Measurements from ENCODE around the gene RBMS3.

Gene RBMS3

DNA sequence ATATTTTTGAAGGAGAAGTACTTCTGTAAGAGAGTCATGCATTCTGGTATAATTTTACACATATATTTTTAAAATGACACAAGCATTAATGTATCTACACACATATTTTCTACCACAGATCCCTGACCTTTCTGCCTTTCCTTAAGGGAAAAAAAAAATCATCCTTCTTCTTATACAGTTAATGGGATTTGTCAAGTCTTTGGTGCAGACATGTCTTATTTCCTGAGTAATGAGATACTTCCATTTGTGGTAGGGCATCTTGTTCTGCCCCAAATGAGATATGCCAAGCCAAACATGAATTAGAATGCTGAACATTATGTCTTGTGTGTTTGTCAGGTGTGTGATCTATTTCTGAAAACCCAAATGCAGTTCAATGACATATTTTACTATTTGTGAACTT lies 329.9 kb downstream of the RBMS3 start:
- no peak for DNase-seq (ENCODE audit: low read depth in 3 of 3, low spot score in 1 of 3)

DNA sequence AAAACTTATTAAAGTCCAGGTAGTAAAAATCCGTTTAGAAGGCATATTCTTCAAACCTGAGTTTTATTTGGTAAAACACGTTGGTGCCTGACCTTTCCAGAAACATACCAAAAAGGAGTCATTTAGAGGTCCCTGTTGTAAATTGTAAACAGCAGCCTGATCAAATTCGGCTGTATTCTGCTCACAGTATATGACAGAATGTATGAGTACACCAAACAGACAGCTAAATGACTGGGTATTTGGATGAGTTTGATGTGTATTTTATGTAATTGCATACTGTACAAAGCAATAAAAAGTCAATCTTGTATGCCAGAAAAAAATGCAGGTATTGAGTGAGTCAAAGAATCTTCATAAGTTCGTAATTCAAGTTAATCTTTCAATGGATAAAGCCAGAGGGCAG lies 330.4 kb downstream of the RBMS3 start:
- no peak for DNase-seq (ENCODE audit: low read depth in 3 of 3, low spot score in 1 of 3)

DNA sequence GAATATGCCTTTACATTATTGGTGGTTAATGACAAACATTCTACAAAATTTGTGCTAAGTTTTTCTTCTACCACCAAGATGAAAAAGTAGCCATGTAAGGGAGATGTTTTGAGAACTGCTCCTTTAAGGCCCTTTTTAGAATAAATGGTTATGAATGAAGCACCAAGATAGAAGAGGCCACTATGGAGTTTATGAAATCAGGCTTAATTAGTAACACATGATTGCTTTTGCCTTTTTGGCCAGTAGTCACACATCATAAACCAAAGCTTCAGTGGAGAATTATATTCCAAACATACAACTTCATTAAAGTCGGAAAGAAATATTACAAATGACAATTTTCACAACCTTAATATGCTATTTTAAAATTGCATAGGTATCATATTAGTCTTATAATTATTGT lies 331.7 kb downstream of the RBMS3 start:
- DNase-seq (ENCODE audit: low read depth in 3 of 3, low spot score in 1 of 3): no peak

DNA sequence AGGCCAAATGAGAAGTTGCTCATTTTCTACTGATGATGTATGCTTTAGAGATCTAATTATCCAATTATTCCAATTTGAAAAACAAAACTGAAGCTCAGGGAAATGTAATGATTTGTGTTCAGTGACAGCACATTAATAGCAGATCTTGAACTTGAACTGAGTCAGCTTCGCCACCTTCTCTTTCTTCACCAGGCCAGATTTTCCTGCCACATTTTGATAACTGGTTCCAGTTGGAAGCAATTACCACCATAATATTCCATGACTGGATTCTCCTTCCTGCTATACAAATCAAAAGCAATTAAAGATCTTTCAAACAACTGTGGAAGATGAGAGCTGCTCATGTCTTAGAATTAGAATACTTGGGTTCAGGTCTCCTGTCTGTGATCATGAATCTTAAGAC lies 334.1 kb downstream of the RBMS3 start:
- no peak for DNase-seq (ENCODE audit: low read depth in 3 of 3, low spot score in 1 of 3)

DNA sequence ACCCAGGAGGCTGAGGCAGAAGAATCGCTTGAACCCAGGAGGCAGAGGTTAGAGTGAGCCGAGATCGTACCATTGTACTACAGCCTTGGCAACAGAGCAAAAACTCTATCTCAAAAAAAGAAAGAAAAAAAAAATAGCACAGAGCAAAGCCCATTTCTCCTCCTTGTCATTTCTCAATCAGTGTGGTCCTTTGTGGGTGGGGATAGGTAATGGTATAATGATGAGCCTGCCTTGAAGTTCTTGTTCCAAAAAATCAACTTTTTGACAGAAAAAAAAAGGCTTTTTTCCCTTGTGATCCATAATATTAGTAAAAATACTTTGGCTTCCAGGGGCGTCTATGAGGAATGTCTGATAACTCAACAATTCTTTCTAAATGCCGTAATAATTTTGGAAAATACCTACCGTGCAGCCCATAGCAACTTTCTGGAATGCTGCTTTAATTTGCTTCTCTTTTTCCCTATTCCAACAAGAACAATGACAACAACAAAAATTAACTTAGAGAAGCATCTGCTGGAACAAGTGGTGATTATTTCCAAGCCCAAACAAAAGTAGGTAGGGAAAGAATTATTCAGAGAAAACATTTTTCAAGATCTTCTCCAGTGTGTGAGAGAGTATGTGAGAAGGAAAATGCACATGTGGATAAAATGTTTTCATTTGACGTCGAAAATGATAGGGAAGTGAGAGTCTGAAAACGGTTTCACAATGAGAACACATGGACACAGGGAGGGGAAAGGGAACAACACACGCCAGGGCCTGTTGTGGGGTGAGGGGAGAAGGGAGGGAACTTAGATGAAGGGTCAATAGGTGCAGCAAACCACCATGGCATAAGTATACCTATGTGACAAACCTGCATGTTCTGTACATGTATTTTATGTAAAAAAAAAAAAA lies 337.8 kb downstream of the RBMS3 start:
- no peak for DNase-seq (ENCODE audit: low read depth in 3 of 3, low spot score in 1 of 3)

DNA sequence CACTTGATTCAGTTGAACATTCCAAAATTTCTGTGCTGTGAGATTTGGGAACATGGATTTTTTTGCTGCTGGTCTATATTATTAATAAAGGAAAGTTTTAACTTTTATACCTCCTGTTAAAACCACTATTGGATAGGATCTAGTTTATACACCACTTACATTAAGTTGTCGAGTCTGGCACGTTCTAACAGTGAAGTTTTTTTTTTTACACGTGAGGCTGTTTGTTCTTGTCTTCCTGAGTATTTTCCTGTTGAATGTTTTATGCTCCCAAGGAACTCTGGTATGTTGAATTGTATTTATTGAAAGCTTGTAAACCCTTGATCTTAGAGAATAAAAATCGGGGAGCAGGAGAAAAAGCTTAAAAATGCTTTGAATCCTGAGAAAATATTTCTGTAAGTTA lies 338.8 kb downstream of the RBMS3 start:
- DNase-seq (ENCODE audit: low read depth in 3 of 3, low spot score in 1 of 3): no peak

DNA sequence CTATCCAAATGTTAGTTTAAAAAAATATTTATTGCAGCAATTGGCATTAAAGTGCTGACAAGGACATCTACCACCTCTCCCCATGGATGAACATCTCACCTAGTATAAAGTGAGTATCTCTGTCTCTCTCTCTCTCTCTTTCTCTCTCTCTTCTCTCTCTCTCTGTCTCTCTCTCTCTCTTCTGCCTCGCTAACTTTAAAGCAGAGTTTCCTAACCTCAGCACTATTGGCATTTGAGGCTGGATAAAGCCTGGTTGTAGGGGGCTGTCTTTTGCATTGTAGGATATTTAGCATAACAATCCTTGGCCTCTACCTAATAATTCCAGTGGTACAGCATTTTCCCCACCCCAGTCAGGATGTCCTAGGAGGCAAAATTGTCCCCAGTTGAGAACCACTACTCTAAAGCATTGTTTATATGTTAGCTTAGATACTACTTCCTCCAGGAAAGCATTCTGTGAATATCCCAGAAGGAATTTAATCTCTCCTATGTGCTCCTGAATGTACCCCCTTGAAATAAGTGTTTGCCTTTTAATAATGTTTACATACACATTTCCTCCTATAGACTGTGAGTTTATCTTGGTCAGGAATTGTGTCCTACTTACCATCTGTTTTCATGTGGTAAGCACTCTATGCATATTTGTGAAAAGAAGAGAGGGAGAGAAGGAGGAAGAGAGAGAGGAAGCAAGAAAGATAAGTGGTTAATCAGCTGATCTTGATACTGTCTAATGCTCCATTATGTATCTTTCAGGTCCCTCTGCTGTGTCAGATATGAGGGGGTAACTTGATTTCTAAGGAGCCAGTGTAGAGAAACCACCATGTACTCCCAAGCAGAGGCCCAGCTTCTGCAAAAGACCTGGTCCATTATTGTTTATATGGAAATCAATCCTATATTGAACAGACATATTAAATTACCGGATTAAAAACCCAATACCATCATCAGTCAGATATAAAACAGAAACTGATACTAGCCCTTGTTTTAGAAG lies 346.6 kb downstream of the RBMS3 start:
- DNase-seq (ENCODE audit: low read depth in 3 of 3, low spot score in 1 of 3): no peak

DNA sequence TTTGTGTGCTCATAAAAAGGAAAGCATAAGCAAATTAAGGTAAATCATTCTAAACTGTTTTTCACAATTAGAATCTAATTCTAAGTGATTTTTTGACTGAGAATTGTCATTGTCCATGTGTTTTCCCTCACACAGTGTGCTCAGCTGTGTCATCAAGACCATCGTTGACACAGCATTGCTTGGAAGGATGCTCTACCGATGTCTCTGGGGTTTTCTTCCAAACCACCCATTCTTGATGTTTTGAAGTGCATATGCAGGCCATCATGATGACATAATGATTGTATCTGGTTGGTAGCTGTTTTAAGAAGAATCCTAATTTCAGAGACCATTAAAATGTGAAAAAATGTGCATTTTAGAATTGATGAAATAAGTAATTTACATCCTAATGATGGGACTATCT lies 347.9 kb downstream of the RBMS3 start:
- no peak for DNase-seq (ENCODE audit: low read depth in 3 of 3, low spot score in 1 of 3)

DNA sequence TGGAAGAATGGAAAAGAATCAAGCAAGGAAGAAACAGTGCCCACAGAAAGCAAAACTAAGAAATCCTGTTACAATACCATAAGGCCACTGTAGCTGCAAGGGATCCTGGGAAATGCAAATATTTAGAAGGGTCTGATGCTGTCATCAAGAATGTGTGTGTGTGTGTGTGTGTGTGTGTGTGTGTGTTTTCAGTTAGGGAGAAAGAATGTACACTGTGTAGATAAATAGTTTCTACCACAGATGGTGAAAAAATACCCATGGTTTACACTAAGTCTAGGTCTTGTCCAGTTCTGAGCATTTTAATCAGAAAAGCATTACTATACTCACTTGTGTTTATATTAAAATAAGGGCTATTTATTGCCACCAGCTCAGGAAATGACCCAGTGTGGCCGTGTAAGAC lies 355.0 kb downstream of the RBMS3 start:
- DNase-seq (ENCODE audit: low read depth in 3 of 3, low spot score in 1 of 3): no peak

DNA sequence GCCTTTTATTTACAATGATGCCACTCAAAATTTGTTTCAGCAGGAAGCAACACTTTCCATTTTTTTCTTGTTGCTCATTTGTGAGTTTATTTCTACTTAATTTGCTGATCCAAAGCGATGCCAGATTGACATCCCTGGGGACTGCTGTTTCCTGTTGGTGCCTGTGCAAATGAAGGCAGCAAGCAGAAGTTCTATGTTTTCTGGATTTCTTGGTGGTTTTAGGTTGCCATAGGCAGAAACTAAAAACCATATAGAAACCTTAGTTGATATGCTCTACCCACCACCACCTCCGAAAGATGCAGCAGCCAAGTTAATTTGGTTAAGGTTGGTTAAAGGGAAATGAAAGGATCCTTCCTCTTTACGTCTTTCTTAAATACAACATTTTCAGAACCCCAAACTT lies 356.2 kb downstream of the RBMS3 start:
- no peak for DNase-seq (ENCODE audit: low read depth in 3 of 3, low spot score in 1 of 3)

DNA sequence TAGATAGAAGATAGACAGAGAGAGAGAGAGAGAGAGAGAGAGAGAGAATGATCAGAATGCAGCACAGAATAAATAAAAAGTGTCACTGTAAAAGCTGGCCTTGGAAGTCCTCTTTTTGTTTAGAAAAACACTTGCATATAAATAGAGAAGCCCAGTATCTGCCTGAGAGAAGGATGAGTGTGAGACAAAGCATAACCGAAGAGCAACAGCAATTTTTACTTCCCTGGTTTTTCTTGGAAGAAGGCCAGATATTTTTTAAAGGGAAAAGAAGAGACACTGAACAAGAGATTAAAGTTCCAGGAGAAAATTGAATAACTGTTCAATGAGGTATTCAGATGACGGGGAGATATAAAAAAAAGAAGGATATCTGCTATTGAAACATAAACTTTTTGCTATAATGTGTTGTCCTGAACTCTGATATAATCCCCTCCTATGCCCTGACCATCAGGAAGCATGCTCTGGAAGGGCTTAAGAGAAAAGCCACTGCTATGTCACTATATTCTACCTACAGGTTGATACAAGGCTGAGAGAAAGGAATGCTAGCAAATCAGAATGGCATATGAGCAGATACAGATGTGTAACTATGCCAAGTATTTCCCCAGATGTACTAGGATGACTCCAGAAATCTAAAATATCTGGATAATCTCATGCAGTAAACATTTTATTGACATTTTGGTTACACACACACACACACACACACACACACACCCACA lies 358.9 kb downstream of the RBMS3 start:
- DNase-seq (ENCODE audit: low read depth in 3 of 3, low spot score in 1 of 3): no peak

DNA sequence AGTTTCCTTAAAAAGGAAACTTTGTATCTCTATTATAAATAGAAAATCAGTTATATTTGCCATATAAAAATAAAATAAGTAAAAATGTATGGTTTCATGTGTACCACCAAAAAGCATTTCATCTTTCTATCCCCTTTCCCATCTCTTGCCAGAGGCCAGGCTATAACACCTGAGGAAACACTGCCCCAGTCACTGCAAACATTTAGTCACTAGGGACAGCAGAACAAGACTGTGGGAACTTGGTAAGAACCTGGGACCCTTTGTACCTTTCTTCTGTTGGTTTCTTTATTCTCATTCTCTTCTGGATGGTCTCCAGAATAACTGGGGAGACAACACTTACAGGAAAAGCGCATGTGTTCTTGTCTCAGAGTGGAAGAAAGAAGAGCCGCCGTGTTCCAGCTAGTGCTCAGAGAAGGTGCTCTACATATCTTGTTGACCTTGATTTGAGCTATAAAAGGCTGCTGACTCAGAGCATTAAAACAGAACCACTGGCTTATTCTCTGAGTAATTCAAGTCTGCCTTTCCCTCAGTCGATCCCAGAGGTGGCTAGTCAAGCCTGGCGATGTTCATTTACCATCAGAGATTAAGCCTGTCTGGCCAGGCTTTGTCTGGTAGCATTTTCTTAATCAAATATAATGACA lies 361.6 kb downstream of the RBMS3 start:
- no peak for DNase-seq (ENCODE audit: low read depth in 3 of 3, low spot score in 1 of 3)

DNA sequence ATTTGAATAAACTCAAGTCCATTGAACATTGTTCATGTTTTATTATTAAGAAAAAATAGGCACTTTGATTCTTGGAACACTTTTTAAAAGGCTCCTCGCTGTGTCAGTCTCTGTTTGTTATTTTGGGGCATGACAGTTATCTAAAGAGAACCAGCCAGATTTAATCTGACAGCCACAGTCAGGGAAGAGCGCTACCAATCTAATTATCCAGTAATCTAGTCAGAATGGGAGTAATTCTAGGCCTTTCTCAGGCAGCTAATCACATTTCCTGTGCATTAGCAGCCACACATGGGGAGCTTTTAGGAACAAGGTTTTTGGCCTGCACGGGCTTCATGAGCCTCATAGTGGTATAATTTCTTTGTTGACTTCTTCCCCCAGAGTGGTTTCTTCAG lies 362.2 kb downstream of the RBMS3 start:
- DNase-seq (ENCODE audit: low read depth in 3 of 3, low spot score in 1 of 3): no peak

DNA sequence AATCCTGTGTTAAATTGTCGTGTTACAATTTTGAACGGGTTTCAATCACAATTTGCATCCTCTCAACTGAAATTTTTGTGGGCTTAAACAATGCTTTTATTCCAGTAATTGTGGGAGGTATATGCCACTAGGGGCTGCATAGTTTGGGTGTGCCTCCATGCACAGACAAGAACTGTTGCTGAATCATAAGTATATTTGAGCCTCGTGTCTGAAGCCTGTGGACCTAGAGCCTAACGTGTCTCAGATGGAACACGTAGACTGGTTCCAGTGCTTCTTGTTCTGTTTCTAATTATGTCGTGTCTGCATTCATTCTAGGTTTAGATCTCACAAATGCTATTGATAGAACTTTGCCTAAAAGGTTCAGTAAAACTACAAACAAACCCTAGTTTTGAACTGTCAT lies 363.4 kb downstream of the RBMS3 start:
- DNase-seq (ENCODE audit: low read depth in 3 of 3, low spot score in 1 of 3): no peak

DNA sequence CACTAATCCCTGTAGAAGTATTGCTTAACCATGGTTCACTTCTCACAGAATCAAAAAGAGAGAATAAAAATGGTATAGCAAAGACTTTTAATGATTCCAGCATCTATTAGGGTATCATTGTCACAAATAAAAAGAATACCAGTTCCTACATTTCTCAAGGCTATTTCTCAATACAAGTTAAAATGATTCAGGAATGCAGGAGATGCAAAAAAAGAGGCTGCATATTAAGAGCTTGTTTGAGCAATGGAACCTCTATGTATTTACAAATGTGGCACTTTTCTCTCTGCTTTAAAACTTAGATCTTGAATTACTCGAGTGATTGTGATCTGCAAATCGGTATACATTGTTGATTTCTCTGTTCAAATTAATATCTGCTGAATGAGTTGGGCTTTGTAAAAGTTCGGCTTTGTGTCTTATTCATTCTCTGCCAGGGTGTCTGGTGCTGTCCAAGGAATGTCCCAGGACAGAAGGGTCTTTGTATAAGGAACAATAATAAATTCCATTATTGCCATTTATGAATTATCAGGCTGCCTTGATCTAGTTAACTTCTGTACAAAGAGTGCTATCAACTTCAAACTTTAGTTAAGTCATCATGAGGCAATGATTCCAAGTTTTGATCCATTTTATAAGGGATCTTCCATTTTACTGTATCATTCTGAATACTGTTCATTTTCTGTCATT lies 364.2 kb downstream of the RBMS3 start:
- no peak for DNase-seq (ENCODE audit: low read depth in 3 of 3, low spot score in 1 of 3)

DNA sequence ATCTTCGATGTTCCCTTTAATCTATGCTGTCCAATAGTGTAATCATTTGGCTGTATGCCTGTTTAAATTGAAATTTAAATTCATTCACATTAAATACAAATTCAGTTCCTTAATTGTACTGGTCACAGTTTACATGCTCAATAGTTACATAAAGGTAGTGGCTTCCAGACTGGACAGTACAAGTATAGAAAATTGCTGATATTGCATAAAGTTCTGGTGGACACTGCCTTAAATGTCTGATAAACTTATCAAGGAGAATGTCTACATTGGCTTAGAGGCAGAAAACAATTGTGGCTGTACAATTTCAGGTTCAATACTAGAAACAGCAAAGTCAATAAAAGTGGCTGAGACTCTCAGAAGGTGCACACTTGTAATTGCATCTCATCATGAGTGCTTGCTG lies 365.2 kb downstream of the RBMS3 start:
- no peak for DNase-seq (ENCODE audit: low read depth in 3 of 3, low spot score in 1 of 3)

DNA sequence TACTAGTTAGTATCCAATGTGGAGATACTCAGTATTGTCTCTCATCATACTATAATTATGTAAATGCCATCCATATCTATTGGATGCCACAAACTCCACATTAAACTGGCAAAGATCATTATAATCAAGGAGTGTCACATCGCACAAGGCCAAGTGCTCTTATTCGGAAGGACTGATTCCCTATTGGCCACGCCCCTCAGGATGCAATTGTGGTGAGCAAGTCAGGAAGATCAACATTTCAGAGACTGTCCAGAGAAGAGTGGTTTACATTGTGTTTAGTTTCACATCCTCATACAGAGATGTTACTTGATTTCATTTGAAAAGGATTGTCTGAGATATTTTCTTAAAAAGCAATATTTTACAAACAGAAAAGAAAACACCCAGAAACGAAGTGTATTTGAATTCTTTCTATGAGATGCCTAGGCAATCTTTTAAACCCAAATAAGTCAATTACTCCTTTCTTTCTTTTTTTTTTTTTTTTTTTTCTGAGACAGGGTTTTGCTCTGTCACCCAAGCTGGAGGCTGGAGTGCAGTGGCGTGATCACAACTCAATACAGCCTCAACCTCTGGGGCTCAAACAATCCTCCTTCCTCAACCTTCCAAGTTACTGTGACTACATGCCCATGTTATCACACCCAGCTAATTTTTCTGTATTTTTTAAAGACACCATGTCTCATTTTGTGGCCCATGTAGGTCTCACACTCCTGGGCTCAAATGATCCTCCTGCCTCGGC lies 369.1 kb downstream of the RBMS3 start:
- DNase-seq (ENCODE audit: low read depth in 3 of 3, low spot score in 1 of 3): no peak

DNA sequence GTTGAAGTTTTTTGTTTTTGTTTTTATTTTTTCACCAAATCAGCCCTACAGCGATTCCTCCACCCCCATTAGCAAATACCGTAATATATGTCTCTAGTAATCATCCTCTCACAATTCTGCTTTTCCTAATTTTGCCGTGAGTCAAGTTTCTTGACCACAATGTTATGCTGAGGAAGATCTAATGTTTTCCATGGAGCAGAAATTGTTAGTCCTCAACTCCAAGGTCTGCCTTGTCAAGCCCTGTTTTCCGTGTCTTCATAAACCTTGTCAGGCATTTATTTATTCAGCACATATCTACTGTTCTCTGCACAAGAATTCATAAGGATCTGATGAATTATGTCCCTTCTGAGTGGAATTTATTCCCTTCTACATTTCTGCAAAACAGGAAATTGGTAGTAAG lies 372.8 kb downstream of the RBMS3 start:
- DNase-seq (ENCODE audit: low read depth in 3 of 3, low spot score in 1 of 3): no peak

DNA sequence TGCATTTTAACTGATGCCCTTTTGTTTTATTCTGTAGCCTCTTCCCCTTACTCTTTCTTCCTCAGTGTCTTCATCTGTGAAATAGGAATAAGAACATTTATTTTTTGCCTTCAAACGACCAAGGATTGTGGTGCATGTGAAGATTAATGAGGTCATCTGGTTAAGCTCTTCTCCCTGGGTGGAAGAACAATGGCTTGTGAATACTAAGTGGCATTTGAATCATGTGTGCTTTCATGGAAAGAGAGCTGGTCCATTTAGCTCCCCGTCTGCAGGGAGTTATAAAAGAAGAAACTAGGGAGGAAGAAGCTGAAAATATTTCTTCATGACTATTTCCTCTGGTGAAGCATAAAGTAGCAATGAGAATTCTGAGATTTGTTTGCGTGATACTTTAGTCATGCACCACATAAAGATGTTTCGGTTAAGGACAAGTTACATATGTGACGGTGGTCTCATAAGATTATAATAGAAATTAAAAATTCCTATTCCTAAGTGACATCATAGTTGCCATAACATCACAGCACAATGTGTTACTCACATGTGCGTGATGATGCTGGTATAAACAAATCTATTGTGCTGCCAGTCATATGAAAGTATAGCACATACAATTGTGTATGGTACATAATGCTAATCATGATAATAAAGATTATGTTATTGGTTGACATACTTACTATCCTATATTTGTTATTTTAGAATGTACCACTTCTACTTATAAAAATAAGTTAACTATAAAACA lies 374.3 kb downstream of the RBMS3 start:
- no peak for DNase-seq (ENCODE audit: low read depth in 3 of 3, low spot score in 1 of 3)
